Right forelimb (tissue), 1 donor: Measurements from ENCODE around the gene VSTM2A.
"Not testable (repeated sequence)": the region's sequence is repeated elsewhere in the genome, so short reads cannot be mapped to it uniquely, and the experiment has no call there.

ENCODE experiments used
- DNase-seq: peaks from one replicate; pipeline ENCODE4 v3.0.0-alpha.2; 2018

The VSTM2A gene, protein sequence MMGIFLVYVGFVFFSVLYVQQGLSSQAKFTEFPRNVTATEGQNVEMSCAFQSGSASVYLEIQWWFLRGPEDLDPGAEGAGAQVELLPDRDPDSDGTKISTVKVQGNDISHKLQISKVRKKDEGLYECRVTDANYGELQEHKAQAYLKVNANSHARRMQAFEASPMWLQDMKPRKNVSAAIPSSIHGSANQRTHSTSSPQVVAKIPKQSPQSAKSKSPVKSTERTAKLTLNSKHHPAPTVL

DNA sequence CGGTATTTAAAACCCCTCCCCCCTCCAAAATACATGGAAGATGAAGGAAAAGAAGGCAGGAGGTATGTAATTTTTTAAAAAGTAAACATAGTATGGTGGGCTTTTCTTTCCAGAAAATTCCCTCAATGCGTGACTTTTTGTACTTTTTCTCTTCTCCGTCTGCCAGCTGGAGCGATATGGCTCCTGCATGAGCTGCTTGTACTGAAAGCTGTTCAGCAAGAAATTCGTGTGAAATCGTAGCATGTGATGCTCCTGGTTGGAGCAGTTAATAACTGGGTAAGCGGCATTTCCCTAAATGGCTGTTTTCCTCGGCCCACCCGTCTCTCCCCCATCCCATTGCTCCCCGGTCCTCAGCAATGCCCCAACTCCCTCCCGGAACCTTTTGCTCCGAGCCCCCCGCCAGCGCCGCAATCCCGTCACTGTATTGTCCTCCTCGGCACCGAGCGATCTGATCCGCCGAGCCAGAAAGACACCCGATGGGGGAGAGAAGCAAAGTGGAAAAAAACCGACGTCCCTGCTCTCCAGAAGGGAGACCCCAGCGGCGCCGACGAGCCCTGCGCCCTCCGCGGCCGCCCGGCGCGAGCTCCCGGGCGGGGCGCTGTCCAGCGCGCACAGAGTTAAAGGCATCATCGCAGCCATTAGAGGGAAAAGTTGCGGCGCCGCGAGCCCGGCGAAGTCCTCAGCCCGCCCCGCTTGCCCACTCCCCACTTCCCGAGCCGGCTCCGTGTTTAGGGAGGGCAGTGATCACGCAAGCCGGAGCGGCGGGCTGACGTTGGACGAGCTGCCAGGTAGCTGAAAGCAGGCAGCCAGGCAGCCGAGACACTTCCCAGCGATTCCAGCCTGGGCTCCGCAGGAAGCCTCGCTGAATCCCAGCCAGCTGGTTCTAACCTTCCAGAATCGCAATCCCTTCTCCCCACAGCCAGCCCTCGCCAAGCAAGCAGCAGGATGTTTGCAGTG, at the start of gene VSTM2A:
TSS of gene VSTM2A (plus strand) at position 707 of the 957 bp plus-strand sequence. CDS start 356 bp downstream, outside the sequence.
- peak; percentile 55 for DNase-seq

DNA sequence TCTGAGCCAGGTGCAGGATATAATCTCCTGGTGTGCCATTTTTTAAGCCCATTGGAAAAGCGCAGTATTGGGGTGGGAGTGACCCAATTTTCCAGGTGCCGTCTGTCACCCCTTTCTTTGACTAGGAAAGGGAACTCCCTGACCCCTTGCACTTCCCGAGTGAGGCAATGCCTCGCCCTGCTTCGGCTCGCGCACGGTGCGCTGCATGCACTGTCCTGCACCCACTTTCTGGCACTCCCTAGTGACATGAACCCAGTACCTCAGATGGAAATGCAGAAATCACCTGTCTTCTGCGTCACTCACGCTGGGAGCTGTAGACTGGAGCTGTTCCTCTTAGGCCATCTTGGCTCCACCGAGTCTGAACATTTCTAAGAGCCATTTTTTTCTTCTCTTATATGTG, 37.6 kb upstream of the VSTM2A start:
- not testable (repeated sequence) for DNase-seq

DNA sequence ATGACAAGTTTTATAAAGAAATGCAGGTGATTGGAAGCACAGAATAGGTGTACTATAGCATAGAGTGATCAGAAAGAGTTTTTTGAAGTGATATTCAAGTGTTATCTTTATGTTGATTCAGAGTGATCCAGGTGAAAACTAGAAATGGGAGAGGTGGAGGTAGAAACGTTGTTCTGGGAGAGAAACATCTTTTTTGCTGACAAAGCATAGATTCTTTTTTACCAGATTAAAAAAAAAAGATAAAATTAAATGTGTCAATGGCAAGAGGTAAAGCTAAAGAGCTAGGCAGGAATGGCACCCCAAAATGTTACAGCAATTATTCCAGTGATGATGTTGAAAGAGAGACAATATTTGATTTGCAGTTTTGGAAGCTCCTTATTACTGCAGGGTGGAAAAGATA, 12.6 kb upstream of the VSTM2A start:
- DNase-seq, result no peak

DNA sequence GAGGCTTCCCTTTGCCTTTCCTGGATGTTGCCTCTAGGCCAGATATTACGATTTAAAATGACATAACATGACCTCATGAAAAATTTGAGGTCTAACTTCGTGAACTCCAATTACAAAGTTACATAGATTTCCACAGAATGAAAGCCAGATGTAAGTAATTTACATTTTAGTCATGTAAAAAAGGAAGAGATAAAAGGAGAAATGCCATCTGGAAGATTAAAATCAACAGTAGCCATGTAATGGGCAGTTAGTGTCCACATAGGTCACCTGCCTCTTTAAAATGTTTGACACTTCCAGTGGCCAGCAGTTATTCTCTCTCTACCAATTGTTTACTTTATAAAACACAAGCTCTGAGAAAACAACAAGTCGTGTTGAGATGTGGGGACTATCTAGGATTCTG, 4.1 kb upstream of the VSTM2A start:
- no peak for DNase-seq

DNA sequence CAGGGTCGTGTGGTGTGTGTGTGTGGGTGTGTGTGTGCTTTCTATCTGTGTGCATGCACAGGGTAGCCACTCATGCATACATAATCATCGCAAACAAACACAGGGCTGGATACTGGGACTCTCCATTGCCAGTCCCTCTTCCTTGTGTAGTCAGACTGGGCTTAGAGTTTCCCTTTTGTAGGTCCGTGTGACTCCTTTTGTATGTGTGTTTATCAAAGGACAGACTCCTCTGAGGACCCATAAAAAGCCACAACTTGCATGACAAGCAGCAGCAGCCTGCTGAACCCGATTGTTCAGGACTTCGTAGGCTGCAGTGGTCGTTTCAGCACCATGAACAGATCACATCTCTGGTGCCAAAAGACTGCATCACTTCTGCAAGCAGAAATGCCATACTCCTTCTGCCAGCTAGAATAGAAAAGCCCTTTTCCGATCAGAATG, 895 bp downstream of the VSTM2A start:
- peak; percentile 45 for DNase-seq

DNA sequence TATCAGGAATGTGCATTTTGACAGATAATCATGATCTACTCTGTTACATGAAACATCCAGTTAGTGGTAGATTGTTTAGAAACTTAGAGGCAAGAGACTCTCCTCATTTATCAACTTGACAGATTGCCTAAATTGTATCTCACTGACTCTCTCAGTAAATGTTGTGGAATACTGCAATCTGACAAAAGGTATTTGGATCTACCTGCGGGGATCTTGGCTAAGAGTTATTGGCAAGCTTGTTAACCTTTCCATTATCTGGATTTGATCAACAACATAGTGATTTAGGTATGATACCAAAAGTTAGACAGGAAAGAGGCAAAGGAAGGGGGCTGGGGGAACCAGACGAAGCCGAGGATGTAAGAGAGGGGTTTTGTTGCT, 2.0 kb downstream of the VSTM2A start:
- no peak for DNase-seq

DNA sequence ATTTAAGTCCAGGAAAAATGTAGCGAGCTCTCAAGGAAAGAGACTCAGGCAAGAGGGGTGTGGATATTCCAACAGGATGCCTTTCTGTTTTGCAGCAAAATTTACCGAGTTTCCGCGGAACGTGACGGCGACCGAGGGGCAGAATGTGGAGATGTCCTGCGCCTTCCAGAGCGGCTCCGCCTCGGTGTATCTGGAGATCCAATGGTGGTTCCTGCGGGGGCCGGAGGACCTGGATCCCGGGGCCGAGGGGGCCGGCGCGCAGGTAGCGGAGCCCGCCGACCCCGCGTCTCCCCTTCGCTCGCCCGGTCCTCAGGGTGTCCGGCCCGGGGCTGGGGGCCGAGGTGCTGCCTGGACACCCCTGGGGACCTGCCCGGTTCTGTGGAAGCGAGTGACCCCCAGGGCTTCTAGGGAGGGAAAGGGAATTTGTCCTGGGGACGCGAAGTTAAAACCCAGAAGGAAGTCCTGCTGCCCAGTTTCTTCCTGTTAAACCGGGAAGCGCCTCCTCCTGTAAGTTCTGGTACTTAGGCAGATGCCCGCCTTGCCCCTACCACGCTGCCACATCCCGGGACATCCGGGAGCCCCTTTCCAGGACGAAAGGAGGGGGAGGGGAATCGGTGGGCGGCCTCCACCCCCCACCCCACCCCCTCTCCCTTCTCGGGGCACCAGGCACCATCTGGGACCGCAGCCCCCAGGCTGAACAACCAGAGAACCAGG, 2.5 kb downstream of the VSTM2A start:
- no peak for DNase-seq

DNA sequence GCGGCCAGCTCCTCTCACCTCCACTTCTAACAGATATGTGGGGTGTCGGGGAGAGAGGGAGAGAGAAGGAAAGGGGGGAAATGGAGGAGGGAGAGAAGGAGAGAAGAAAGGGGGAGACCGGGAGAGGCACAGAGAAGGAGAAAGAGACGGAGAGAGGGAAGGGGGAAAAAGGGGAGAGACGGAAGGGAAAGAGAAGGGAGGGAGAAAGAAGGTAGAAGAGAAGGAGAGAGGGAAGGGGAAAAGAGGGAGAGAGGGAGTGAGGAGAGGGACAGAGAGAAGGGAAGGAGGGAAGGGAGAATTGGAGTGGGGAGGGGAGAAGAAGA, 3.0 kb downstream of the VSTM2A start:
- no peak for DNase-seq

DNA sequence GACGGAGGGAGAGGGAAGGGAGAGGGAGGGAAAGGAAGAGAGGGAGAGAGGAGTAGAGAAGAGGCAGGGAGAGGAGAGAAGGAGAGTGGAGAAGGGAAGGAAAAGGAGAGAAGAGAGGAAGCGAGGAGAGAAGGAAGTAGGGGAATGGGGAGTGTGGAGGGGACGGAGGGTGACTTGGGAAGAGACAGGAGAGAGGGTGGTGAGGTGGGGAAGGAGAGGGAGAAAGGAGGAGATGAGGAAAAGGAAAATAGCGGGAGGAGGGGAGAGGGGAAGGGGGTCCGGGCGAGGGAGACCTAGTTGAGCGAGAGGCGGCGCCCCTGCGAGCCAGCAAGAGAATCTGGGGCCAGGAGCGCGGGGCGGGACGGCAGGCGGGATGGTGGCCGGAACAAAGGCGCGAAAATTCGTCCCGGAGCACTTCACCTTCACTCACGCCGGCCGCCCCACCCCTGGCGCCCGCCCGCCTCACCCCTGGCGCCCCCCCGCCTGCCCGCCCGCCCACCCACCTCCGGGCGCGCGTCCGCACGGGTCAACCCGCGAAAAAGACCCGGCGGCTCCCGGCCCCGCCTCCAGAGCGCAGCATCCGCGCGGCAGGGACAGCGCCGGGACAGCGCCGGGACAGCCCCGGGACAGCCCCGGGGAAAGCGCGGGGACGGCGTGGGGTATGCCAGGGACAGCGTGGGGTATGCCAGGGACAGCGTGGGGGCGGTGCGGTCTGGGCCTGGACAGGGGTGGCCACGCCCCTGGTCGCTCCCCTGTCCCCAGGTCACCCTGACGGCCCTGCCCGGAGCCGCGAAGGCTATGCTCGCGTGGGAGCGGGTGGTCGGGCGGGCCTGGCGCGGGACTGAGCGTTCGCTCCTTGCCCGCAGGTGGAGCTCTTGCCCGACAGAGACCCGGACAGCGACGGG, 4.2 kb downstream of the VSTM2A start:
- DNase-seq, result peak; percentile 48

DNA sequence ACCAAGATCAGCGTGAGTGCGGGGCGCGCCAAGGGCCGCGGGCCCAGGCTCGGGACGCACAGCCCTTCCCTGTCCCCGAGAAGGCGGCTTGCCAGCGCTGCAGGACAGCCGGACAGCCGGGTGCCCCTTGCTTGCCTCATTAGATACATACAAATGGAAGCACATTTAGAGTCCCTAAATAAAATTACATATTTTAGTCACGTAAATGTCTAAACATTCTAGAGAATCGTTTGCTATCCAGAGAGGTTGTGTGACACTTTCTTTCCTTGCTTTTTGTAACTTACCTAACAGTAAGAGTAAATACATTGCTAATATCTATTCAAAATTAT, 4.8 kb downstream of the VSTM2A start:
- DNase-seq, result no peak

DNA sequence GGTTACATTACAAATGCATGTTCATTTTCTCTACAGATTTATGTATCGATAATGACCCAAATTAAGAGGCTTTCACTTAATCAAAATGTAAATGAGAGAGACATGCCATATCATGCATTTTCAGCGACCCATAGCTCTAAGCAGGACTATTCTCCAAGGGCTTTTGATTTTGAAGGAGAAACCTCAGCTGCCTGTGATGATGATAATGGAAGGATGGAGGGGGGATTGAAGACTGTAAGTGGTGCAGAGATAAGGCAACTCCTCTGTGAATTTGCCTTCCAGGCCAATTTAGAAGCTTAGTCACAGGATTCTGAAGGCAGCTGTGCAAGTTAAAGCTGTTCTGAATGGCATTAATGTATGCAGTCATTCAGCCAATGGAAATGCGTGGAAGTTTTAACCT, 8.3 kb downstream of the VSTM2A start:
- DNase-seq, result no peak

DNA sequence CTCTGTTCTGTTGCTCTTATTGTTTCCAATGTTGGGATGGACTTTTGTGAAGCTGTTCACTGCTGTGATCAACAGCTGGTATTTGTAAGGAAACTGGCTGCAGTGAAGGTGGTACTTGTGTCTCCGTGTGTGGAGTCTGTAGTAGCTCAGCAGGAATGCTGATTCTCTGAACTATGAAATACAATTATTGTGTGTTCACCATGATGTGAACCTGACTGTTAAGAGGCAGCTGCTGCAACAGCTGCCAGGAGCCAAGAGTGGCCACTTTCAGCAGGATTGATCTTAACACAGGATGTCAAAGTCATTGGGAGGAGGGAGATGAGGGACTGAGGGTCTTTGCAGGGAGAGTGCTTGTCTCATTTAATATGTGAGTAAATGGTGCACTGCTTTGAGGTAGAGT, 13.9 kb downstream of the VSTM2A start:
- DNase-seq, result no peak

DNA sequence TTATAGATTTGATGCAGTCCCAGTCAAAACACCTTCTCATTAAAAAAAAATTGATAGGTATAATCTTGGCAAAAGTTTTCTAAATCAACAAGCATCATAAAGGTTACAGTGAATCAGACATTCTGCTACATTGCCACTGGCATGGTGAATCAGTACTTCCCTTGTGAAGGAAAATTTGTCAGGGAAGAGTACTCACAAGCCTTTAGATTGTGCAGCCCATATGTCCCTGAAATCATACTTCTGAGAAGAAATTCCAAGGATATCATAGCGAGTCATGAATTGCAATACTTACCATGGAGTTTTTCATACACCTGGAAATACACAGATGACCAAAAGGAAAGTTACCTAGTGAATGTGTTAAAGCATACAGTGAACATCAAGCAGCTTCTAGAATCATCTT, 17.2 kb downstream of the VSTM2A start:
- DNase-seq, result no peak

DNA sequence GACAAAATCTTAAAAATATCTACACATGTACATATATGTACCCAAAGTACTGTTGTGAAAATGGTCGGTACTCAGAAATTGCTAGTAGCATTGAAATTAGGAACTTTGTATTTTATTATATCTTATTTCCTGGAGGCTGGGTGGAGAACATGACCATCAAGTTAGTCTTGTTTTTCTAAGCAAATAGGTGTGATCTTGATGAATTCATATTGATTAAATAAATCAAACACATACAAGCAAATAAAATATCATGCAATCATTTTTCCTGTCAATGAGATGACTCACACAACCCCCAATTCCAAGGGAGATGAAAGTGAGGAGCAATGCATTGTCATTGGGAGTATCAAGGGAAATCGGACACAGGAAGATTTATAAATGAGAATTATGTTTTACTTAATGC, 18.0 kb downstream of the VSTM2A start:
- DNase-seq, result no peak

DNA sequence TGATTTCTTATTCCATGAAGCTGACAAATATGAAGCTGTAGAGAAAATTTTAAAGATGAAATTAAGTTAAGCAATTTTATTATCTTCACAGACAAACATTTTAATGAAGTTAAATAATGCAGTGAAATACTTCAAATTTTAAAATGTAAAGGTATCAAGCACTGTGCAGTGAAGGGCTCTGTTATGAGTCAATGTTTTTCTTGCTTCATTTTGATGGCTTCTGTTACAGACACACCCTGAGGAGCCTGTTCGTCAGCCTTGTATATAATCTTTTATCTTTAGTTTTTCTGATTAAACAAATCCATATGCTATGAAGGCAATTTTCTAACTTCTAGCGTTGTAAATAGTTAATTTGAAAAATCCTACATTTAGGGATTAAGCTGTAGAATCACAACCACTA, 18.5 kb downstream of the VSTM2A start:
- no peak for DNase-seq

DNA sequence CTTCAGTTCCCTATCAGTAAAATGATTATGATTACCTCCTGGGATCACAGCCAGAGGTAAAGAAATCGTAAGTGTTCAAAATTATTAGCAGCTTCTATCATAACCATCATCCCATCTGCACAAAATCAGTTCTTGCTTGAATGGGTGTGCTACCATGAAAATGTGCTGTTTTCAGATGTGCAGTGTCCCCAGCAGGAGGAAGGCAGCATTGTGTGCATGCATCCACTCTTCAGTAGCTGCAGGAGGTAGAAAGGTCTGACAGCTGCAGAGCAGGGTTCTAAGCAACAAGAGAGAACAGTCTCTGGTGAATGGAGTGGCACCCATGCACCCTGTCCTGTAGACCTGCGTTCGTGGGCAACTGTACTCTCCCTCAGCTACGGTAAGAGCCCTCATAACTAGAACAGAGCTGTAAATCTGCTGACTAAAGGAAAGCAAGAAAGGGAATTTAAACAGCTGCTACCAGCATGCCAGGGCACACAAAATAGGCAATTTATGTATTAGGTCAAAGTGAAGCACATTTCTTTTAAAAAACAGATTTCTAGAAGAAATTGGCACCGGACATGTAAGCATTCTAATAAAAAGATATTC, 21.2 kb downstream of the VSTM2A start:
- DNase-seq, result no peak

DNA sequence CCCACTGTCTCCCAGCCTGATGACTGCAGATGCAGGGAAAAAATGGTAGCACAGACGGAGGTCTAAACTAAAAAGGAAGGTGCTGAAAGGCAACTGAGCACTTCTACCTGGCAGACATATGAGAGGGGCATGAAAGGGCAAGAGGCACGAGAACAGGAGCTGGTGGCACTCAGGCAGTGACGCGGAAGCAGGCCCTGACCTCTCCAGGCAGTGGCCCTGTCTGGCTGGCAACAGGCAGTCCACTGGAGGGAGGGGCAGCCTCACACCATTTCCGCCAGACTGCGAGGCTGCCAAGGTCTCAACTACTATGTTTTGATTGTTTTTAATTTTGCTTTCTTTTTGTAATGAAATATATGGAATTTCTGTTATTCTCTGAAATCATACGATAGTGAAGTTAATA, 23.3 kb downstream of the VSTM2A start:
- DNase-seq, result no peak

DNA sequence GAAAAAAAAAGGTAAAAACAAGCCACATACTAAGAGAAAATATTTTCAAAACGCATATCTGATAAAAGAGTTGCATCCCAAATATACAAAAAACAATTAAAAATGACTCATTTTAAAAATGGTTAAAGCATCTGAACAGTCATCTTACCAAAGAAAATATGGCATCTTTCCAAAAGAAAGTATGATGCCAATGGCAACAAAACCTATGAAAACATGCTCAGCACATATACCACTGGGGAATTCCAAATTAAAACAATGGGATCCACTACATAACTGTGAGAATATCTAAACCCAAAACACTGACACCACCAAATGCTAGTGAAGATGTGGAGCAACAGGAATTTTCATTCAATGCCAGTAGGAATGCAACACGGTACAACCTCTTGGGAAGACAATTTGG, 39.3 kb downstream of the VSTM2A start:
- no peak for DNase-seq

DNA sequence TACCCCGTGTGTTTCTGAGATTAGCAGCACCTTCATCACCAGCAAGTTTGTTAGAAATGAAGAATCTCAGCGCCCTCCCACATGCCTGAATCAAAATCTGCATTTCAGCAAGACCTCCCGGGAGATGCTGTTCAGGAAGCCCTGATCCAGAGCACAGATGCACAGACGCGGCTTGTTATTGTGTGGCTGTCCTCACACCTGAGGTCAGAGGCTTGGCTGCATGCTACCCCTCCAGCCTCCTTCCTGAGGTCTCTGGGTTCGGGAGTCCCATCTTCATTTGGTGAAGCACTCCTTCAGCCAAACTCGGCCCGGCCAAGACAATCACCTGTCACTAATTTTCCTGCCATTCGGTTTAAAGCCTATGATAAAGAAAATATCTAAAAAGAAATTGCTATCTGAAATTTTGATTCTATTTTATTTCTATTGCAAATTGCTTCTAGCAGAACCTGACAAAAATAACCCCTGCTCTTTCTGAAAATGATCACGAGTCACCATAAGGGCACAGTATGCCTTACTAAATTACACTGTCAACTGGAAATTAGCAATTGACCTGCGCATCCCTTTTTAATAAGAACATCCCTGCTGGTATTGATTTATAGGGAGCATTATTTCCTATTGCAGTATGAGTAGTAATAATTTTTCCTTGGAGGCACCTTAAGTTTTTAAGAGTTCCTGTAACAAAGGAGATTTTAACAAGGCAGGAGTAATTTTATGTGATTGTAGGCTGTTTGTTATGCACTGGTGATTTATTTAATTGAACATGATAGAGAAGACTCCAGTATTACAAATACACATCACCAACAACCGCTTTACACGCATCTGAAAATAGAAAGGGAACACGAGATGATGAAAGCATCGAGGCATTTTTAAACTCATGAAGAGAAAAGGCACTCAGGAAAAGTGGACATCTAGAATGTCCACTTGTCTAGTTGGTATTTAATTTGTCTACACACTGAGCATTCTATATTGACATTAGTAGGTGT, 49.5 kb downstream of the VSTM2A start:
- no peak for DNase-seq

DNA sequence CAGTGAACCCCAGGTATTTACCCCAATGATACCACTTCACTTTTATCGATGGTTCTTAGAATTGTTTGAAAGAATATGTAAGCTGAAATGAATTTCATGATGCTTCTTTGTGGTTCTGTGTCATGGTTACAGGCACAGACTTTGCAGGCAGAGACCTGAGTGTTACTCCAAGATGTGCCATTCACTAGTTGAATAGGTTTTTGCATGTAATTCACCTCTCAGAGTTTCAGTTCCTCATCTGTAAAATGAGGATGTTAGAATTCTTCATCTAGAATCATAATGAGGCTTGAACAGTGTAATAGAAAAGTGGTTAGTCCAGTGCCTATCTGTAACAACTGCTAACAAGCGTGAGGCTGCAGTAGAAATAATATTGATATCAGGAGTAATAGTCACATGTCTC, 54.6 kb downstream of the VSTM2A start:
- DNase-seq, result no peak

DNA sequence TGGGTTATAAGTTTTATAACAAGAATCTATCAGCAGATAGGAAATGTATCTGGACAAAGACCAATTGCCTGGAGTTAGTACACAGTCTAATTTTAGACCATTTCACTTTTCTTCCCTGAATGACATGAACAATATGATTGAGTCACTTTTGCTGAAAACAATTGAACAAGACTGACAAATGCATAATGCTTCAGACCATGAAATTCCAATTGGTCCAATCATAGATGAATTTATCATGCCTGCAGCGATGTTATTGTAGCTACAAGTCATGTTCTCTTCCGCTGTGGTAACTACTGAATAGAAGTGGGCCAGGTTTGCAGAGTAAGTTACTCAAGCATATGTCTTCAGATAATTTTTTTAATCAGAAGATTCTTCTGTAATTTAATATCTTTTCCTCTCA, 73.4 kb downstream of the VSTM2A start:
- DNase-seq, result no peak
